ENCODE results near the gene PDE1A. TPM values are rescaled to one million over a fixed set of nuclear protein-coding genes. Genes with fewer than 3 reads are reported as not detected.

PDE1A gene
- total RNA-seq, 4 donors from 2014 or later, result 0.75 to 8.1 (median 3.8) TPM

DNA sequence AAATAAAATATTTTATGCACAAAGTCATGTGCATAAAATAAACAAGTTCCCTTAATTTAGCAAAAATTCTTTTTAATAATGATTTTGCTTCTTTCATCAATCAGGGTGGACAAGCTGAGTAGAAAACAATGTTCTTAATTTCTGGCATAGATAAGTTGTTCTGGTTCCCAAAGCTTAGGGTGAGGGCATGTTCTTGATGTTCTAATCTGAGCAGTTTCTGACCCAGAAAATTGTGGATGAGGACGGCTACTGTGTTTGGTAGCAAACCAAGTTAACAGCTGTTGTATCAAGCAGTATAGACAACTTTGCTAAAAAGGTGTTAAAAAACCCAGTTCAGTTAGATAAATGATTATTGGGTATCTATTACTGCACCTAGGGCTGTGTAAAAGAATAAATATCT lies 158.9 kb downstream of the PDE1A start:
- no peaks in the 10 kb centered on the region for H3K27me3 ChIP-seq
- no peak for DNase-seq
- TF ChIP-seq POLR2A (IDR thresholded peaks at IDR 0.05) (no peak), EP300 (IDR thresholded peaks at IDR 0.05; ENCODE audit: low read depth) (no peak), POLR2AphosphoS5 (IDR thresholded peaks at IDR 0.05) (no peak)
- TF ChIP-seq, protein P1, sequence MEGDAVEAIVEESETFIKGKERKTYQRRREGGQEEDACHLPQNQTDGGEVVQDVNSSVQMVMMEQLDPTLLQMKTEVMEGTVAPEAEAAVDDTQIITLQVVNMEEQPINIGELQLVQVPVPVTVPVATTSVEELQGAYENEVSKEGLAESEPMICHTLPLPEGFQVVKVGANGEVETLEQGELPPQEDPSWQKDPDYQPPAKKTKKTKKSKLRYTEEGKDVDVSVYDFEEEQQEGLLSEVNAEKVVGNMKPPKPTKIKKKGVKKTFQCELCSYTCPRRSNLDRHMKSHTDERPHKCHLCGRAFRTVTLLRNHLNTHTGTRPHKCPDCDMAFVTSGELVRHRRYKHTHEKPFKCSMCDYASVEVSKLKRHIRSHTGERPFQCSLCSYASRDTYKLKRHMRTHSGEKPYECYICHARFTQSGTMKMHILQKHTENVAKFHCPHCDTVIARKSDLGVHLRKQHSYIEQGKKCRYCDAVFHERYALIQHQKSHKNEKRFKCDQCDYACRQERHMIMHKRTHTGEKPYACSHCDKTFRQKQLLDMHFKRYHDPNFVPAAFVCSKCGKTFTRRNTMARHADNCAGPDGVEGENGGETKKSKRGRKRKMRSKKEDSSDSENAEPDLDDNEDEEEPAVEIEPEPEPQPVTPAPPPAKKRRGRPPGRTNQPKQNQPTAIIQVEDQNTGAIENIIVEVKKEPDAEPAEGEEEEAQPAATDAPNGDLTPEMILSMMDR (IDR thresholded peaks at IDR 0.05), result no peak
- H3K9me3 ChIP-seq, result no peaks in the 10 kb centered on the region
- H3K27ac ChIP-seq, result no peak overlapping the region
- no peaks in the 10 kb centered on the region for H3K36me3 ChIP-seq
- 63 to 96% methylated on average over 1 of the region's 1 CpG for WGBS, 2 donors (ENCODE audit: low coverage in 1 of 2)
- H3K4me3 ChIP-seq, result no peak overlapping the region
- in situ Hi-C loops (cut with MboI; ENCODE audit: low pct_ligation_motif_present in 1 of 4, low pct_unique_long_range_greater_than_20kb in 1 of 4, low sequenced_read_pairs in 3 of 4) (no loop called here), intact Hi-C loops (cut with DNase I; ENCODE audit: low total_unique reads) (no loop called here)
- no peaks in the 10 kb centered on the region for H3K4me1 ChIP-seq

DNA sequence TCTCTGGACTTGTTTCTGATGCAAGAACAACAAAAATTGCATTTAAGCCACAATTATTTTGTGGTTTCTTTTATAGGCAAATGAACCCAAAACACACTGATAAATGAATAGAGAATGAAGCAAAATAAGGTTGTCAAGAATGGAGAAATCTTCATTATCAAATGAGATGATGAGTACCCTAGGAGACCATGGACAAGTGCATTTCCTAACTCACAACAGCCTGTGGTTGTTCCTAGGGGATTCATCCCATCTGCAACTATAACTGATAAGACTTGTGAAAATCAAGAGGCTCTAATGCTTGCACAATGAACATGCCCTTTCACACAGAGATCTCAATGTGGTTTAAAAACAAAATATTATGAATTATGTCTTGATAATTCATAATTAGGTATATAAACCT lies 159.9 kb downstream of the PDE1A start:
- Histone ChIP-seq H3K27me3 (no peaks in the 10 kb centered on the region), H3K36me3 (no peaks in the 10 kb centered on the region), H3K27ac (no peak overlapping the region), H3K4me3 (no peak overlapping the region), H3K9me3 (no peaks in the 10 kb centered on the region), H3K4me1 (no peaks in the 10 kb centered on the region)
- intact Hi-C loops (cut with DNase I; ENCODE audit: low total_unique reads), result no loop called here
- no peak for TF ChIP-seq POLR2AphosphoS5 (IDR thresholded peaks at IDR 0.05)
- no peak for DNase-seq
- in situ Hi-C loops (cut with MboI; ENCODE audit: low pct_ligation_motif_present in 1 of 4, low pct_unique_long_range_greater_than_20kb in 1 of 4, low sequenced_read_pairs in 3 of 4), result no loop called here

GRCh38 chr2:182265718-182266117 lies 161.1 kb downstream of the PDE1A start:
- in situ Hi-C loops (cut with MboI; ENCODE audit: low pct_ligation_motif_present in 1 of 4, low pct_unique_long_range_greater_than_20kb in 1 of 4, low sequenced_read_pairs in 3 of 4), result no loop called here
- Histone ChIP-seq H3K4me1 (no peaks in the 10 kb centered on the region), H3K36me3 (no peaks in the 10 kb centered on the region), H3K27ac (no peak overlapping the region), H3K27me3 (no peaks in the 10 kb centered on the region), H3K9me3 (no peaks in the 10 kb centered on the region), H3K4me3 (no peak overlapping the region)
- DNase-seq, result no peak
- intact Hi-C loops (cut with DNase I; ENCODE audit: low total_unique reads), result no loop called here
- WGBS, 2 donors (ENCODE audit: low coverage in 1 of 2), result 76 to 77% methylated on average over 3 of the region's 3 CpGs
- TF ChIP-seq POLR2A (IDR thresholded peaks at IDR 0.05), result no peak

- no peaks in the 10 kb centered on the region for H3K4me1 ChIP-seq
- DNase-seq, result no peak
- WGBS, 2 donors (ENCODE audit: low coverage in 1 of 2), result 79 to 84% methylated on average over 3 of the region's 3 CpGs
- H3K27ac ChIP-seq, result no peak overlapping the region
- in situ Hi-C loops (cut with MboI; ENCODE audit: low pct_ligation_motif_present in 1 of 4, low pct_unique_long_range_greater_than_20kb in 1 of 4, low sequenced_read_pairs in 3 of 4), result no loop called here
- no peak overlapping the region for H3K4me3 ChIP-seq
- intact Hi-C loops (cut with DNase I; ENCODE audit: low total_unique reads), result no loop called here
- no peaks in the 10 kb centered on the region for H3K36me3 ChIP-seq
- no peak for TF ChIP-seq POLR2AphosphoS5 (IDR thresholded peaks at IDR 0.05)
- H3K9me3 ChIP-seq, result no peaks in the 10 kb centered on the region
- no peaks in the 10 kb centered on the region for H3K27me3 ChIP-seq
Measured at GRCh38 chr2:182261860-182262387, 164.9 kb downstream of the PDE1A start.

DNA sequence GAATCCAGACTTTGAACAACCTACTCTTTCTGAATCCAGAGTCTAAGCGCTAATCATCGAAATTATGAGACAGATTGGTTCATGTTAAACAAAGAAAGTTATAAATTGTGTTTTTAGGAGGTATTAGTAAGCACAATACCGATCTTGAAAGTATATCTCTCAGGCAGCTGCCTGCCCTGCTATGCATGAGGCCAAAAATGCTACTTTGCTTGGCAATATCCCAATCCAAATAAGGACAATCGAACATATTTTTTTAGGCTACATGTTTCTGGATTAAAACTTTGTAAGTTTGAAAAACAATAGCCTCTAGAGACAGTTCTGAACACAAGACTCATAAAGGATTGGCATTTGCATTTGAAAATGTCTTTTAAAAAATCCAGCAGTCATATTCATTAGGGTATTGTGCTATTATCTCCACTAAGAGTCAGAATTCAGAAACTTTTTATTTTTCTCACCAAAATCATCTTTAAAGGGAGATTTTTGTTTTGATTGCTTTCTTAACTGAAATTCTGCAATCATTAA lies 167.1 kb downstream of the PDE1A start:
- Histone ChIP-seq H3K27me3 (no peaks in the 10 kb centered on the region), H3K4me1 (no peaks in the 10 kb centered on the region), H3K27ac (no peak overlapping the region), H3K36me3 (no peaks in the 10 kb centered on the region), H3K9me3 (no peaks in the 10 kb centered on the region), H3K4me3 (no peak overlapping the region)
- WGBS, 2 donors (ENCODE audit: low coverage in 1 of 2), result 68 to 78% methylated on average over 4 of the region's 4 CpGs
- in situ Hi-C loops (cut with MboI; ENCODE audit: low pct_ligation_motif_present in 1 of 4, low pct_unique_long_range_greater_than_20kb in 1 of 4, low sequenced_read_pairs in 3 of 4) (no loop called here), intact Hi-C loops (cut with DNase I; ENCODE audit: low total_unique reads) (no loop called here)
- TF ChIP-seq, protein P1 (IDR thresholded peaks at IDR 0.05), result no peak
- TF ChIP-seq POLR2AphosphoS5 (IDR thresholded peaks at IDR 0.05) (no peak), POLR2A (IDR thresholded peaks at IDR 0.05) (no peak)
- DNase-seq, result no peak

- TF ChIP-seq POLR2AphosphoS5 (IDR thresholded peaks at IDR 0.05) (no peak), EP300 (IDR thresholded peaks at IDR 0.05; ENCODE audit: low read depth) (no peak), POLR2A (IDR thresholded peaks at IDR 0.05) (no peak)
- TF ChIP-seq, protein P1 (IDR thresholded peaks at IDR 0.05), result no peak
- in situ Hi-C loops (cut with MboI; ENCODE audit: low pct_ligation_motif_present in 1 of 4, low pct_unique_long_range_greater_than_20kb in 1 of 4, low sequenced_read_pairs in 3 of 4), result no loop called here
- Histone ChIP-seq H3K4me3 (no peak overlapping the region), H3K9me3 (no peaks in the 10 kb centered on the region), H3K4me1 (no peaks in the 10 kb centered on the region), H3K36me3 (no peaks in the 10 kb centered on the region), H3K27ac (no peak overlapping the region), H3K27me3 (no peaks in the 10 kb centered on the region)
- intact Hi-C loops (cut with DNase I; ENCODE audit: low total_unique reads), result no loop called here
- no peak for DNase-seq
- 71 to 75% methylated on average over 2 of the region's 2 CpGs for WGBS, 2 donors (ENCODE audit: low coverage in 1 of 2)
Measured at GRCh38 chr2:182252534-182252933, 174.3 kb downstream of the PDE1A start.
